ENCODE measurements around the gene DTX3. TPM values are rescaled to one million over a fixed set of nuclear protein-coding genes. Genes with fewer than 3 reads are reported as not detected.

The DTX3 gene
- total RNA-seq, 2 donors from 2014 or later: 3.7 to 10.2 TPM

GRCh38 chr12:57602544-57602943, 2.1 kb upstream of the DTX3 start:
- intact Hi-C loops (cut with DNase I, micrococcal nuclease): no loop called here
- no peak for ATAC-seq
- no peak for DNase-seq

- ATAC-seq: no peak
- intact Hi-C loops (cut with DNase I, micrococcal nuclease): no loop called here
Measured at GRCh38 chr12:57603324-57603723, 1.3 kb upstream of the DTX3 start.

GRCh38 chr12:57603815-57604453, 690 bp upstream of the DTX3 start:
- intact Hi-C loops (cut with DNase I, micrococcal nuclease): no loop called here
- ATAC-seq (peak; percentile 20), DNase-seq (peak in 1 of 2 donors; percentile 58)

More at GRCh38 chr12:57603324-57603723, 1.3 kb upstream of the DTX3 start:
- no peak for DNase-seq

GRCh38 chr12:57604992-57605810, 577 bp downstream of the DTX3 start:
- ATAC-seq: peak; percentile 44
- peak in 1 of 2 donors; percentile 47 for DNase-seq
- intact Hi-C loops (cut with DNase I, micrococcal nuclease): no loop called here

- intact Hi-C loops (cut with DNase I, micrococcal nuclease): no loop called here
- no peak for ATAC-seq
- no peak for DNase-seq
Measured at GRCh38 chr12:57605811-57606311, 1.2 kb downstream of the DTX3 start.

GRCh38 chr12:57606399-57606798, 1.8 kb downstream of the DTX3 start:
- intact Hi-C loops (cut with DNase I, micrococcal nuclease): no loop called here
- no peak for ATAC-seq
- no peak for DNase-seq

GRCh38 chr12:57606821-57607220, 2.2 kb downstream of the DTX3 start:
- intact Hi-C loops (cut with DNase I, micrococcal nuclease): no loop called here
- no peak for ATAC-seq
- no peak for DNase-seq

GRCh38 chr12:57607958-57608663, 3.5 kb downstream of the DTX3 start:
- DNase-seq (no peak), ATAC-seq (no peak)
- intact Hi-C loops (cut with DNase I, micrococcal nuclease): no loop called here

GRCh38 chr12:57609101-57609780, 4.6 kb downstream of the DTX3 start:
- ATAC-seq: no peak
- DNase-seq: no peak
- intact Hi-C loops (cut with DNase I, micrococcal nuclease): no loop called here

- ATAC-seq (no peak), DNase-seq (peak in 1 of 2 donors; percentile 16)
- intact Hi-C loops (cut with DNase I, micrococcal nuclease): no loop called here
Measured at GRCh38 chr12:57609781-57610553, 5.3 kb downstream of the DTX3 start.

- intact Hi-C loops (cut with DNase I, micrococcal nuclease): no loop called here
- ATAC-seq: peak; percentile 37
- DNase-seq: peak; percentile 52 to 60
Measured at GRCh38 chr12:57610554-57611107, 6.0 kb downstream of the DTX3 start.

- ATAC-seq (peak; percentile 67), DNase-seq (peak; percentile 57 to 73)
- intact Hi-C loops (cut with DNase I, micrococcal nuclease): no loop called here
Measured at GRCh38 chr12:57611108-57611826, 6.6 kb downstream of the DTX3 start, which contains the start of gene ARHGEF25. TSS of gene ARHGEF25 (plus strand) at chr12:57611435. CDS start at chr12:57611895, 460 bp downstream.

- no peak for ATAC-seq
- intact Hi-C loops (cut with DNase I, micrococcal nuclease): no loop called here
- no peak for DNase-seq
Measured at GRCh38 chr12:57611827-57612710, 7.4 kb downstream of the DTX3 start.

- ATAC-seq (no peak), DNase-seq (no peak)
- intact Hi-C loops (cut with DNase I, micrococcal nuclease): no loop called here
Measured at GRCh38 chr12:57612711-57613426, 8.2 kb downstream of the DTX3 start.

- DNase-seq (no peak), ATAC-seq (no peak)
- intact Hi-C loops (cut with DNase I, micrococcal nuclease): no loop called here
Measured at GRCh38 chr12:57613427-57614109, 8.9 kb downstream of the DTX3 start.
